HEK293T (cell line): ENCODE measurements around the gene NCKAP5L.

Experiments used
- ARNT ChIP-seq: fragments of 450-650 bp; IDR thresholded peaks from 2 replicates; pipeline ENCODE4 v1.6.1; 2017; ENCODE audit warnings: mild to moderate bottlenecking
- BHLHE40 ChIP-seq: fragments of 450-650 bp; IDR thresholded peaks from 2 replicates; pipeline ENCODE4 v1.6.1; 2016; ENCODE audit warnings: mild to moderate bottlenecking, moderate library complexity, borderline replicate concordance
- ELF4 ChIP-seq: fragments of 450-650 bp; IDR thresholded peaks from 2 replicates; pipeline ENCODE4 v1.6.1; 2017; ENCODE audit warnings: antibody characterized with exemption
- FOXA1 ChIP-seq: fragments of 450-650 bp; IDR thresholded peaks from 2 replicates; pipeline ENCODE4 v1.6.1; 2016; ENCODE audit warnings: mild to moderate bottlenecking
- FOXK2 ChIP-seq: fragments of 450-650 bp; IDR thresholded peaks from 2 replicates; pipeline ENCODE4 v1.6.1; 2016; ENCODE audit warnings: mild to moderate bottlenecking
- FOXM1 ChIP-seq: fragments of 450-650 bp; IDR thresholded peaks from 2 replicates; pipeline ENCODE4 v1.6.1; 2017; ENCODE audit warnings: mild to moderate bottlenecking, borderline replicate concordance
- HDGF ChIP-seq: fragments of 450-650 bp; IDR thresholded peaks from 2 replicates; pipeline ENCODE4 v1.6.1; 2017; ENCODE audit warnings: antibody characterized with exemption, borderline replicate concordance
- LEF1 ChIP-seq: fragments of 450-650 bp; IDR thresholded peaks from 2 replicates; pipeline ENCODE4 v1.6.1; 2017; ENCODE audit warnings: mild to moderate bottlenecking, borderline replicate concordance
- NFRKB ChIP-seq: fragments of 450-650 bp; IDR thresholded peaks from 2 replicates; pipeline ENCODE4 v1.6.1; 2016; ENCODE audit warnings: mild to moderate bottlenecking, moderate library complexity
- SP1 ChIP-seq: fragments of 450-650 bp; IDR thresholded peaks from 2 replicates; pipeline ENCODE4 v1.6.1; 2017
- SUZ12 ChIP-seq: fragments of 450-650 bp; IDR thresholded peaks from 2 replicates; pipeline ENCODE4 v1.6.1; 2016; ENCODE audit warnings: mild to moderate bottlenecking
- TARDBP ChIP-seq: fragments of 450-650 bp; IDR thresholded peaks from 2 replicates; pipeline ENCODE4 v1.6.1; 2016
- ZNF384 ChIP-seq: fragments of 450-650 bp; IDR thresholded peaks from 2 replicates; pipeline ENCODE4 v1.6.1; 2016

- no peak for TF ChIP-seq BHLHE40
- no peak for TF ChIP-seq ELF4
- TF ChIP-seq ZNF384 = no peak
- no peak for TF ChIP-seq FOXA1
- TF ChIP-seq ARNT = no peak
- no peak for TF ChIP-seq FOXM1
- no peak for TF ChIP-seq HDGF
- TF ChIP-seq SUZ12 = no peak
- TF ChIP-seq FOXK2 = no peak
- no peak for TF ChIP-seq LEF1
- TF ChIP-seq NFRKB = no peak
- TF ChIP-seq TARDBP = no peak
- no peak for TF ChIP-seq SP1
Measured at GRCh38 chr12:49748306-49748705, 79.9 kb downstream of the NCKAP5L start.
